ENCODE results near the gene ZNF330.
A peak's percentile ranks its signal among the peaks of the same experiment; 100 is the strongest.

ZNF330 gene

GRCh38 chr4:141238186-141238585 is 17.5 kb downstream of the ZNF330 start:
- peaks cover 9 to 24% (median 12%) of the 10 kb centered on the region in 4 experiments for H3K36me3 ChIP-seq (ENCODE audit: control insufficient read depth in 4 of 4, insufficient read depth in 4 of 4, low read length in 3 of 4)
- ChIA-PET POLR2A (no interaction called here), CTCF (no interaction called here)
- DNase-seq, result no peak
- H3K27ac ChIP-seq (ENCODE audit: insufficient read depth in 1 of 2, low read depth in 1 of 2, low read length in 2 of 2, poor library complexity in 1 of 2, severe bottlenecking in 2 of 2), result no peak overlapping the region
- no peak overlapping the region for H3K4me3 ChIP-seq (ENCODE audit: control insufficient read depth in 1 of 7, extremely low read depth in 1 of 7, insufficient read depth in 4 of 7, low read depth in 2 of 7, low read length in 6 of 7)
- no peaks in the 10 kb centered on the region for H3K4me1 ChIP-seq (ENCODE audit: control extremely low read depth in 1 of 4, control insufficient read depth in 4 of 4, insufficient read depth in 4 of 4, low read length in 3 of 4)
- no peaks in the 10 kb centered on the region for H3K9me3 ChIP-seq (ENCODE audit: control extremely low read depth in 1 of 5, control insufficient read depth in 4 of 5, insufficient read depth in 2 of 5, low read depth in 1 of 5, low read length in 4 of 5)
- H3K27me3 ChIP-seq (replicated peaks in 2 of 5; ENCODE audit: control insufficient read depth in 4 of 5, insufficient read depth in 5 of 5, low read length in 4 of 5), result no peaks in the 10 kb centered on the region
- 100% methylated on average over 1 of the region's 3 CpGs for WGBS (ENCODE audit: insufficient coverage)

DNA sequence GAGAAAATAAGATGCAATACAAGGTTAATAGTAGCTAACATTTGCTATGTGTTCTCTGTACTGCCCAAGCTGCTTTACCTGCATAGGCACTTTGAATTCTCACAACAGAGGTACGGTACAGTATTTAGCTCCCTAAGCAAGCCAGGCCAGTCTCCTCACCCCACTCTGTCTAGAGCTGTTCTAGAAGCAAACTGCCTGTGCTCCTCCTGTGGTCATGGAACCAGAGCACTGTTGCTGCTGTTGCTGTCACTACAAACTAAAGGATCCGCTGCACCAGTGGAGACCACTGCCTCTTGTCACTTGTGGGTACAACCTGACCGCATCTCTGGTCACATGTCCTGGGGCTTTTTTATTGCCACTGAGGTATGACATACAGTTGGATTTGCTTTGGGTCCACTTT is 19.6 kb downstream of the ZNF330 start:
- ChIA-PET CTCF (interaction anchor here (0.9 kb wide), 1 partner anchor 11 kb away, joined by 3 read pairs; no protein-coding TSS in a partner anchor), POLR2A (no interaction called here)
- no peak for DNase-seq
- Histone ChIP-seq H3K9me3 (ENCODE audit: control extremely low read depth in 1 of 5, control insufficient read depth in 4 of 5, insufficient read depth in 2 of 5, low read depth in 1 of 5, low read length in 4 of 5) (no peaks in the 10 kb centered on the region), H3K4me3 (ENCODE audit: control insufficient read depth in 1 of 7, extremely low read depth in 1 of 7, insufficient read depth in 4 of 7, low read depth in 2 of 7, low read length in 6 of 7) (no peak overlapping the region), H3K27me3 (replicated peaks in 2 of 5; ENCODE audit: control insufficient read depth in 4 of 5, insufficient read depth in 5 of 5, low read length in 4 of 5) (no peaks in the 10 kb centered on the region), H3K4me1 (ENCODE audit: control extremely low read depth in 1 of 4, control insufficient read depth in 4 of 4, insufficient read depth in 4 of 4, low read length in 3 of 4) (no peaks in the 10 kb centered on the region), H3K27ac (ENCODE audit: insufficient read depth in 1 of 2, low read depth in 1 of 2, low read length in 2 of 2, poor library complexity in 1 of 2, severe bottlenecking in 2 of 2) (no peak overlapping the region), H3K36me3 (ENCODE audit: control insufficient read depth in 4 of 4, insufficient read depth in 4 of 4, low read length in 3 of 4) (peaks cover 0 to 8% (median under 1%) of the 10 kb centered on the region in 4 experiments)
- 90% methylated on average over 2 of the region's 3 CpGs for WGBS (ENCODE audit: insufficient coverage)

- DNase-seq, result no peak
- ChIA-PET CTCF (no interaction called here), POLR2A (no interaction called here)
- Histone ChIP-seq H3K4me1 (ENCODE audit: control extremely low read depth in 1 of 4, control insufficient read depth in 4 of 4, insufficient read depth in 4 of 4, low read length in 3 of 4) (no peaks in the 10 kb centered on the region), H3K27ac (ENCODE audit: insufficient read depth in 1 of 2, low read depth in 1 of 2, low read length in 2 of 2, poor library complexity in 1 of 2, severe bottlenecking in 2 of 2) (no peak overlapping the region), H3K27me3 (replicated peaks in 2 of 5; ENCODE audit: control insufficient read depth in 4 of 5, insufficient read depth in 5 of 5, low read length in 4 of 5) (no peaks in the 10 kb centered on the region), H3K36me3 (ENCODE audit: control insufficient read depth in 4 of 4, insufficient read depth in 4 of 4, low read length in 3 of 4) (peaks cover 0 to 3% (median 0%) of the 10 kb centered on the region in 4 experiments), H3K9me3 (ENCODE audit: control extremely low read depth in 1 of 5, control insufficient read depth in 4 of 5, insufficient read depth in 2 of 5, low read depth in 1 of 5, low read length in 4 of 5) (no peaks in the 10 kb centered on the region), H3K4me3 (ENCODE audit: control insufficient read depth in 1 of 7, extremely low read depth in 1 of 7, insufficient read depth in 4 of 7, low read depth in 2 of 7, low read length in 6 of 7) (no peak overlapping the region)
- WGBS (ENCODE audit: insufficient coverage), result 90% methylated on average over 1 of the region's 2 CpGs
These were observed 20.0 kb downstream of the ZNF330 start for GRCh38 chr4:141240671-141241070.

- POLR2A ChIA-PET, result no interaction called here
These were observed 21.3 kb downstream of the ZNF330 start for GRCh38 chr4:141241986-141242385.

DNA sequence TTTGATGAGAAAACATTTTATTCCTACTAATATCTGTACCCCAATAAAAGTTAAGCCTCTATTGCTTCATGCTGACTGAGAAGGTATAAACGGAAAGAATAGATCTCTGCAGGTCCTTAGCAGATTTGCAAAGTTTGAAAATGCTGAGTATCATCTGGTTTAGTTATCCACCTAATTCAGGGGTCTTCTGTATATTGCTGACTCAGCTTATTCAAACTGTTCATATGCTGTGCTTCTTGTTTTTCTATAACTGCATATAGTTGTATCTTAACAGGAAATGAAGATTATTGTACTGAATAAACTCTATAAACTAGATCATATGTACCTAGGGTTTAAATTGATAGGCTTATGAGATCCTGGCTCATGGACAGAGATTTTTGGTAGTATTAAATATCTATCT is 23.7 kb downstream of the ZNF330 start:
- no peaks in the 10 kb centered on the region for H3K27me3 ChIP-seq (replicated peaks in 2 of 5; ENCODE audit: control insufficient read depth in 4 of 5, insufficient read depth in 5 of 5, low read length in 4 of 5)
- no peak overlapping the region for H3K4me3 ChIP-seq (ENCODE audit: control insufficient read depth in 1 of 7, extremely low read depth in 1 of 7, insufficient read depth in 4 of 7, low read depth in 2 of 7, low read length in 6 of 7)
- POLR2A ChIA-PET, result no interaction called here
- H3K9me3 ChIP-seq (ENCODE audit: control extremely low read depth in 1 of 5, control insufficient read depth in 4 of 5, insufficient read depth in 2 of 5, low read depth in 1 of 5, low read length in 4 of 5), result no peaks in the 10 kb centered on the region
- CTCF ChIA-PET, result no interaction called here
- no peak for DNase-seq
- no peaks in the 10 kb centered on the region for H3K4me1 ChIP-seq (ENCODE audit: control extremely low read depth in 1 of 4, control insufficient read depth in 4 of 4, insufficient read depth in 4 of 4, low read length in 3 of 4)
- 100% methylated on average over 1 of the region's 1 CpG for WGBS (ENCODE audit: insufficient coverage)
- H3K36me3 ChIP-seq (ENCODE audit: control insufficient read depth in 4 of 4, insufficient read depth in 4 of 4, low read length in 3 of 4), result no peaks in the 10 kb centered on the region
- no peak overlapping the region for H3K27ac ChIP-seq (ENCODE audit: insufficient read depth in 1 of 2, low read depth in 1 of 2, low read length in 2 of 2, poor library complexity in 1 of 2, severe bottlenecking in 2 of 2)

More at GRCh38 chr4:141241986-141242385, 21.3 kb downstream of the ZNF330 start:
- DNase-seq, result no peak
- Histone ChIP-seq H3K27ac (ENCODE audit: insufficient read depth in 1 of 2, low read depth in 1 of 2, low read length in 2 of 2, poor library complexity in 1 of 2, severe bottlenecking in 2 of 2) (no peak overlapping the region), H3K4me3 (ENCODE audit: control insufficient read depth in 1 of 7, extremely low read depth in 1 of 7, insufficient read depth in 4 of 7, low read depth in 2 of 7, low read length in 6 of 7) (no peak overlapping the region), H3K4me1 (ENCODE audit: control extremely low read depth in 1 of 4, control insufficient read depth in 4 of 4, insufficient read depth in 4 of 4, low read length in 3 of 4) (no peaks in the 10 kb centered on the region), H3K36me3 (ENCODE audit: control insufficient read depth in 4 of 4, insufficient read depth in 4 of 4, low read length in 3 of 4) (no peaks in the 10 kb centered on the region), H3K27me3 (replicated peaks in 2 of 5; ENCODE audit: control insufficient read depth in 4 of 5, insufficient read depth in 5 of 5, low read length in 4 of 5) (no peaks in the 10 kb centered on the region), H3K9me3 (ENCODE audit: control extremely low read depth in 1 of 5, control insufficient read depth in 4 of 5, insufficient read depth in 2 of 5, low read depth in 1 of 5, low read length in 4 of 5) (no peaks in the 10 kb centered on the region)
- WGBS (ENCODE audit: insufficient coverage), result 90% methylated on average over 1 of the region's 1 CpG
- CTCF ChIA-PET, result no interaction called here

GRCh38 chr4:141246243-141246642 is 25.5 kb downstream of the ZNF330 start:
- CTCF ChIA-PET, result no interaction called here
- H3K4me3 ChIP-seq (ENCODE audit: control insufficient read depth in 1 of 7, extremely low read depth in 1 of 7, insufficient read depth in 4 of 7, low read depth in 2 of 7, low read length in 6 of 7), result no peak overlapping the region
- no peak for DNase-seq
- no peaks in the 10 kb centered on the region for H3K36me3 ChIP-seq (ENCODE audit: control insufficient read depth in 4 of 4, insufficient read depth in 4 of 4, low read length in 3 of 4)
- H3K27ac ChIP-seq (ENCODE audit: insufficient read depth in 1 of 2, low read depth in 1 of 2, low read length in 2 of 2, poor library complexity in 1 of 2, severe bottlenecking in 2 of 2), result no peak overlapping the region
- no peaks in the 10 kb centered on the region for H3K4me1 ChIP-seq (ENCODE audit: control extremely low read depth in 1 of 4, control insufficient read depth in 4 of 4, insufficient read depth in 4 of 4, low read length in 3 of 4)
- WGBS (ENCODE audit: insufficient coverage), result no CpG with 5 or more reads among the region's 2 CpGs
- H3K9me3 ChIP-seq (ENCODE audit: control extremely low read depth in 1 of 5, control insufficient read depth in 4 of 5, insufficient read depth in 2 of 5, low read depth in 1 of 5, low read length in 4 of 5), result no peaks in the 10 kb centered on the region
- POLR2A ChIA-PET, result no interaction called here
- no peaks in the 10 kb centered on the region for H3K27me3 ChIP-seq (replicated peaks in 2 of 5; ENCODE audit: control insufficient read depth in 4 of 5, insufficient read depth in 5 of 5, low read length in 4 of 5)

DNA sequence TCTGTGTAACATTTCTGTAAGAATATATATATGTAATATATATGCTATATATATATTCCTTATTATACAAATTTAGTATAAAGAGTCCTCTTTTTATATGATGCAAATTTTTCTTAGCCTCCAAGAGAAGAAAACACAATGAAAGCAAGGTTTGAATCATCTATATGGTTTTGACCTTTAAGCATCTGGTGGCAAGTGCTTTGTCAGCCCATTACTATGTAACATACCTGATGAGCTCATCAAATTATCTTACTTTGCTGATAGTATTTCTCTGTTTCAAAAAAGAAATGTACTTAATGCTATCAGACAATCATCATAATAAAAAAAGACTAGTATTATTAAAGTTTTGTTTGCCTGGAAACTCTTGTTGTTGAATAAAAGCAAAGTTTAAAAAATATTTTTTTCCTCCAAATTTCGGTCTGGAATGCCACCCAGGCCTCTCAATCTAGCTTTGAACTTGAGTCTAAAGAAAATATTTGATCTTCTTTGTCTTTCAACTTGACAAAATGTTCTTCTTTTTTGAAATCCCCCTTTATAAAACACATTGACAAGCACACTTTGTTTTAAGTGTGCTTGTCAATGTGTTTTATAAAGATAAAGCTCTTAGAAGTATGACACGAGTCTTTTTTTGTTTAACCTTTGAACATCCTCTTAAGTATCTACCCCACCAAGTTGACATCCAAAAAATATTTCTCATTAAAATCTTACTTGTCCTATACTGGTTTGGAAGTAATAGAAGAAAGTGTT is 26.2 kb downstream of the ZNF330 start:
- ChIA-PET CTCF (no interaction called here), POLR2A (interaction anchor here (0.5 kb wide), 1 partner anchor 422 kb away, joined by 3 read pairs; no protein-coding TSS in a partner anchor)
- no CpG with 5 or more reads among the region's 2 CpGs for WGBS (ENCODE audit: insufficient coverage)
- peak in 1 of 3 donors; percentile 25 for DNase-seq
- Histone ChIP-seq H3K4me1 (ENCODE audit: control extremely low read depth in 1 of 4, control insufficient read depth in 4 of 4, insufficient read depth in 4 of 4, low read length in 3 of 4) (no peaks in the 10 kb centered on the region), H3K9me3 (ENCODE audit: control extremely low read depth in 1 of 5, control insufficient read depth in 4 of 5, insufficient read depth in 2 of 5, low read depth in 1 of 5, low read length in 4 of 5) (peaks cover 0 to 5% (median 0%) of the 10 kb centered on the region in 5 experiments), H3K27me3 (replicated peaks in 2 of 5; ENCODE audit: control insufficient read depth in 4 of 5, insufficient read depth in 5 of 5, low read length in 4 of 5) (no peaks in the 10 kb centered on the region), H3K36me3 (ENCODE audit: control insufficient read depth in 4 of 4, insufficient read depth in 4 of 4, low read length in 3 of 4) (no peaks in the 10 kb centered on the region), H3K27ac (ENCODE audit: insufficient read depth in 1 of 2, low read depth in 1 of 2, low read length in 2 of 2, poor library complexity in 1 of 2, severe bottlenecking in 2 of 2) (no peak overlapping the region), H3K4me3 (ENCODE audit: control insufficient read depth in 1 of 7, extremely low read depth in 1 of 7, insufficient read depth in 4 of 7, low read depth in 2 of 7, low read length in 6 of 7) (no peak overlapping the region)
